ENCODE data around the gene PIEZO1. TPM values are rescaled to one million over a fixed set of nuclear protein-coding genes. Genes with fewer than 3 reads are reported as not detected.

Gene PIEZO1
- total RNA-seq, 4 donors from 2014 or later = 101 to 364 (median 121) TPM

DNA sequence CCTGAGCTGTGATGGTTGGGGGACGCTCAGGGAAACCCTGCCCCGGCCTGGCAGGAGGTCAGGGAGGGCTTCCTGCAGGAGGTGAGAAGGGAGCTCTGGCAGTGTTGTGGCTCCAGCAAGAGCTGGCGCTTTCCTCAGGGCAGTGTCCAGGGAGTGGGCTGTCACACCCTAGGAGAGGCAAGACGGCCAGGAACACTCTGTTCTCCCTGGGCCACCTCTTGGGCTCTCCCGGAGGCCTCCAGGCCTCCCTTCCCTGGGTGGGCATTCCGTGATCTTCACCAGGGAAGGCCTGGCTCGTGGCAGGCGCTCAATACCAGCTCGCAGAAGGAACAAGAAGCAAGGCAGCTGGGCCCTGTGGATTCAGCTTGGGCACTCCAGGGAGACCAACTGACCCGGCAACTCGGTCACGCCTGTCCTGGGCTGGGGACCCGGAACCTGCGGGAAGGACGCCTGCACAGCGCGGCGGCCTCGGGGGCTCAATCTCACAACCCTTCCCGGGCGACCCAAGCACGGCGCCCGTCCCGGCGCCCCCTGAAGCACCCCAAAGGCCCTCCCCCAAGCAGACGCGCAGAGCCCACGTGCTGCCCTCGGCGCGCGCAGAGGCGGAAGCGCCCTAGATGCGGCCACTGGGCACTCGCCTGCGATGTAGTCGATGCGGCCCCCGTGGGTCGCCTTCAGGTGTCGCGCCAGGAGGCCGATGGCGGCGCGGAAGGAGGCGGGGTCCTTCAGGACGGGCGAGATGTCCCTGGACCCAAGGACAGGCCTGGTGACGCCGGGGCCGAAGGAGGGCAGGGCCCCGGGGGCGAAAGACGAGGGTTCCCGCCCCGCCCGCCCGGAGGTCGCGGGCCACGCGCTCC is 26.1 kb upstream of the PIEZO1 start:
- TF ChIP-seq, protein P1, sequence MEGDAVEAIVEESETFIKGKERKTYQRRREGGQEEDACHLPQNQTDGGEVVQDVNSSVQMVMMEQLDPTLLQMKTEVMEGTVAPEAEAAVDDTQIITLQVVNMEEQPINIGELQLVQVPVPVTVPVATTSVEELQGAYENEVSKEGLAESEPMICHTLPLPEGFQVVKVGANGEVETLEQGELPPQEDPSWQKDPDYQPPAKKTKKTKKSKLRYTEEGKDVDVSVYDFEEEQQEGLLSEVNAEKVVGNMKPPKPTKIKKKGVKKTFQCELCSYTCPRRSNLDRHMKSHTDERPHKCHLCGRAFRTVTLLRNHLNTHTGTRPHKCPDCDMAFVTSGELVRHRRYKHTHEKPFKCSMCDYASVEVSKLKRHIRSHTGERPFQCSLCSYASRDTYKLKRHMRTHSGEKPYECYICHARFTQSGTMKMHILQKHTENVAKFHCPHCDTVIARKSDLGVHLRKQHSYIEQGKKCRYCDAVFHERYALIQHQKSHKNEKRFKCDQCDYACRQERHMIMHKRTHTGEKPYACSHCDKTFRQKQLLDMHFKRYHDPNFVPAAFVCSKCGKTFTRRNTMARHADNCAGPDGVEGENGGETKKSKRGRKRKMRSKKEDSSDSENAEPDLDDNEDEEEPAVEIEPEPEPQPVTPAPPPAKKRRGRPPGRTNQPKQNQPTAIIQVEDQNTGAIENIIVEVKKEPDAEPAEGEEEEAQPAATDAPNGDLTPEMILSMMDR (IDR thresholded peaks at IDR 0.05; ENCODE audit: low read depth) = no peak

DNA sequence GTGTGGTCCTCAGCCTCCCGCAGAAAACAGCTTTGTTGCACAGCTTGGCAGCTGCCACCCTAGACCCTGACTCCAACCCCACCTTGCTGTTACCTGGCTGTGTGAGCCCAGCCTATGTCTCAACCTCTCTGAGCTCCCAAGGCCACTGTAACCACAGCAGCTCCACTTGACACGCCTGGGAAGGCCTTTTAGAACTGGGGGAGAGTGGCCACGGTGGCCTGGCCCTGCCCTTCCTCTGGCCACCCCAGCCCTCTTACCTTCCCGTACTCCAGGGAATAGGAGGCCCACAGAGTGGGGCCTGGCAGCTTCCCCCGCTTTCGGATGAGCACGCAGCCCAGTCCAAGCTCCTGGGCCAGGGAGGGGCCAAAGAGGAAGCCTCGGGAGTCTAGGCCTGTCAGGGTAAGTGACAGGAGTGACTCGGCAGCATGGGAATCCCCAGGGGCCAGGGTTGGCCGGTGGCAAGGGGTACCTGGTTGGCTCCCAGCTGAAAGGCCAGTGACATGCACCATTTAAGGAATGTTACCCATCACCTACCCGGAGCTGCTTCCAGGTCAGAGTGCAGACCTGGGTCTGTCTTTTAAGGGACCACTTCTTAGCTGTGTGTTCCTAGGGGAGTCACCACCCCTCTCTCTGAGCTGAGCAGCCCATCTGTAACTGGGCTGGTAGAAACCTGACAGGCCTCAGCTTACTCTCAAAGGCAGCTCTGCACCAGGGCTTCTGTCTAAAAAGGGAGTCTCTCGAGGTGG is 25.3 kb upstream of the PIEZO1 start:
- TF ChIP-seq, protein P1 (IDR thresholded peaks at IDR 0.05; ENCODE audit: low read depth) = no peak

DNA sequence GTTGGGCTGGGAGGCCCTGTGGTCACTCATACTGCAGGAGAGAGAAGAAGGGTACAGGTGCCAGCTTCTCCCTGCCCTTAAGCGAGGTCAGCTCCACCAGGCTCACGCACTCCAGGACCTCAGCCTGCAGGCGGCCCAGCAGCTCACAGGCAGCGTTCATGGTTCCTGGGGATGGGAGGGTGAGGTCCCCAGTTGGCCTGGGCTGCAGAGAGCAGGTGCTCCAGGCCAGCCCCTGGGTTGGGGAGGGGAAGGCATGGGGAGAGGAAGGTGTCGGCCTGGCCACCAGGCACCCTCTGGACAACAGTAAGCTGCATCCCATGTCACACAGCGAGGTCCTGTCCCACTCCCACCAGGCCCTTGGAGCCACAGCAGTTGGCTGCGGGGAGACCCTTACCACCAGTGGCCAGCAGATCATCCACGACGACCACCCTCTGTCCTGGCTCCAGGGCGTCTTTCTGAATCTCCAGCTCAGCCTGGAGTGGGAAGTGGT is 24.7 kb upstream of the PIEZO1 start:
- TF ChIP-seq, protein P1 (IDR thresholded peaks at IDR 0.05; ENCODE audit: low read depth) = no peak

DNA sequence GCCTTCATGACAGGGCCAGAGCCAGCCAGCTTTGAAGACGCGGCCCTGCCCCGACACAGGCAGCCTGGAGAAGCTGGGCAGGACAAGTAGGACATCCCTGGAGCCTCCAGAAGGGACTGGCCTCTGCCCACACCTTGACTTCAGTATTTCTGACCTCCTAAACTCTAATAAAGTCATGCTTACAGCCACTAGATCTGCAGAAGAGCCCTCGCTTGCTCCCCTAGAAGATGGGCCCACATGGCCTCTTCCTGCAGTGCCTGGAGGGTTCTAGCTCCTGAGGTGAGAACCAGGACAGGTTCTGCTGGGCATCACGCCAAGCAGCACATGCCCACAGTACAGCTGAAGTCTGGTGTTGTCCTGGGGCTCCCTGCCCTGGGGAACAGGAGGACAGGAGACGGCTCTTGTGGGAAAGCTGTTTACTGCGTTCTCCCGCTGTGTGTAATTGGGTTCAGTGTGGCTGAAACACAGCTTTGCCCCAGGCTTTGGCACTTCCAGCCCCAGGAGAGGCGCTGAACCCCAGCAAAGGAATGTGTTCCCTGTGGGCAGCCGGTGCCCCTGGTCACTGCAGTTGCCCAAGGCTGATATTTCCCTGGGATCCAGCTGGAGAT is 24.2 kb upstream of the PIEZO1 start:
- TF ChIP-seq, protein P1 (IDR thresholded peaks at IDR 0.05; ENCODE audit: low read depth) = no peak

DNA sequence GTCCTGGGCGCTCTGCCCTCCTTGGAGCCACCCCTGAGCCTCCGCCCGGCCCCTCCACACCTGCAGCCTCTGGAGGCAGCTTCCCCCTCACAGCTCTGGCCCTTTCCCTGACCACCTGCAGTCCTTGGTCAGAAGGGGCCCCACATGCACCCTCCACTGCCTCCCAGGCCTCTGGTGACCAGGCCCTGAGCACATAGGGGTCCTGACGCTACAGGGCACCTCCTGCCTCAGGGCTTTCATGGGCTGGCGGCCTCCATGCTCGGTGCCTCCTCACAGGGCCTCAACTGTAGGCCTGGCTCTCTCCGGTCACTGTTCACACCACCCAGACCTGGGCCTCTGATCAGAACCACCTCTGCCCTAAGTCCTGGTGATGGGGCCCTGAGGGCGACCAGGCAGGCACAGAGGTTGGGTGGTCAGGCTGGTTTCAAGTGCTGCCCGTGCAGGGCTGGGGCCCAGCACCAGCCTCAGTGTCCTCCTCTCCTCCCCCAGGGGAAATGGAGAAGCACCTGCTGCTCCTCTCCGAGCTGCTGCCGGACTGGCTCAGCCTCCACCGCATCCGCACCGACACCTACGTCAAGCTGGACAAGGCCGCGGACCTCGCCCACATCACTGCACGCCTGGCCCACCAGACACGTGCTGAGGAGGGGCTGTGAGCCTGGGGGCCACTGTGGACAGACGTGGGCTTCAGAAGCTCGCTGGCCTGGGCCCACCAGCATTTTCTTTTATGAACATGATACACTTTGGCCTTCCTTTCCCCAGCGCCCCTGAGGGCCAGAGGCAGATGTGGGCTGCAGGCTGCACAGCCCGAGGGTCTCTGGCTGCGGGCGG is 22.8 kb upstream of the PIEZO1 start:
- TF ChIP-seq, protein P1 (IDR thresholded peaks at IDR 0.05; ENCODE audit: low read depth) = no peak

DNA sequence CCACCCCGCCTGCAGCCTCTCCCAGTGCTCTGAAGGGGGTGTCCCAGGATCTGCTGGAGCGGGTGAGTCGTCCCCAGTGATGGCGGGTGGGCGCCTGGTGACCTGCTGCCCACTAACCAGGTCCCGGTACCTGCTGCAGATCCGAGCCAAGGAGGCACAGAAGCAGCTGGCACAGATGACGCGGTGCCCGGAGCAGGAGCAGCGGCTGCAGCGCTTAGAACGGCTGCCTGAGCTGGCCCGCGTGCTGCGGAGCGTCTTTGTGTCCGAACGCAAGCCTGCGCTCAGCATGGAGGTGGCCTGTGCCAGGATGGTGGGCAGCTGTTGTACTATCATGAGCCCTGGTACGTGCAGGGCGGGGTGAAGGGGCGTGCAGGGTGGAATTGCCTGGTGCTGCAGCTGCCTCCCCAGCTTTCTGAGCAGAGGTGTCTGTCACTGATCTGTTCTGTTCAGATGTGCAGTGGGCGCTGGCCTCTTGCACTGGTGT is 22.2 kb upstream of the PIEZO1 start:
- TF ChIP-seq, protein P1 (IDR thresholded peaks at IDR 0.05; ENCODE audit: low read depth) = no peak

Measured in subcutaneous adipose tissue (tissue), 4 donors.